Breast epithelium (tissue), 4 donors: Measurements from ENCODE around the gene EPHA1. TPM values are rescaled to one million over a fixed set of nuclear protein-coding genes. Genes with fewer than 3 reads are reported as not detected.
"Not testable (repeated sequence)": the region's sequence is repeated elsewhere in the genome, so short reads cannot be mapped to it uniquely, and the experiment has no call there.

Source experiments
- DNase-seq, 2 donors: peaks; one replicate each; pipeline ENCODE4 v3.0.0-alpha.2; 2019; ENCODE audit warnings: low spot score in 2 of 2
- H3K27ac ChIP-seq, 2 donors: fragments of 200-600 bp; sonication (generic) in 1 of 2; one replicate each; pipeline ENCODE4 v1.5.1; 2016 to 2019; ENCODE audit warnings: mild to moderate bottlenecking in 1 of 2
- H3K27me3 ChIP-seq, 2 donors: fragments of 200-600 bp; sonication (generic) in 1 of 2; one replicate each; pipeline versions ENCODE4 v1.5.1 to v1.6.0; 2017 to 2019; ENCODE audit warnings: control low read depth in 1 of 2, mild to moderate bottlenecking in 1 of 2
- H3K36me3 ChIP-seq: fragments of 200-600 bp; one replicate; pipeline ENCODE4 v1.5.1; 2019
- H3K4me1 ChIP-seq, 2 donors: fragments of 200-600 bp; sonication (generic); one replicate each; pipeline ENCODE4 v1.5.1; 2016 to 2019; ENCODE audit warnings: control low read depth in 1 of 2
- H3K4me3 ChIP-seq, 3 donors: fragments of 200-600 bp; sonication (generic); 1 replicate in 2 of 3; 2 replicates in 1 of 3; pipeline ENCODE4 v1.5.1; 2016 to 2019; ENCODE audit warnings: mild to moderate bottlenecking in 3 of 3, moderate library complexity in 2 of 3
- H3K9me3 ChIP-seq, 2 donors: fragments of 200-600 bp; sonication (generic) in 1 of 2; one replicate each; pipeline ENCODE4 v1.5.1; 2016 to 2019; ENCODE audit warnings: control low read depth in 1 of 2
- POLR2A ChIP-seq: fragments of 450-650 bp; IDR thresholded peaks from one replicate; pipeline ENCODE4 v1.6.1; 2016; ENCODE audit warnings: antibody characterized with exemption, mild to moderate bottlenecking, moderate library complexity
- POLR2AphosphoS5 ChIP-seq, 3 donors: sonication (generic); formaldehyde crosslinking; IDR thresholded peaks; one replicate each; pipeline ENCODE4 v1.6.1; 2017; ENCODE audit warnings: antibody characterized with exemption in 3 of 3
- intact Hi-C: fragments of 100-400 bp; cut with DNase I; formaldehyde crosslinking; loops from one replicate; pipeline ENCODE4 v1.15.1; 2023; ENCODE audit warnings: low total_unique reads
- total RNA-seq, 3 donors: library from RNA; depleted of rRNA; stranded (reverse); fragments of >200 nt; gene quantifications; one replicate each; pipeline ENCODE4 v1.1.0, GENCODE V29; 2016
- TF ChIP-seq, protein P1 (sequence below), 3 donors: fragments of 450-650 bp; IDR thresholded peaks; one replicate each; pipeline ENCODE4 v1.5.1; 2016 to 2017; ENCODE audit warnings: antibody characterized with exemption in 3 of 3, mild to moderate bottlenecking in 3 of 3, moderate library complexity in 3 of 3

The EPHA1 gene
- total RNA-seq, 3 donors from 2014 or later, result 11.8 to 15.4 TPM; not detected in 1

DNA sequence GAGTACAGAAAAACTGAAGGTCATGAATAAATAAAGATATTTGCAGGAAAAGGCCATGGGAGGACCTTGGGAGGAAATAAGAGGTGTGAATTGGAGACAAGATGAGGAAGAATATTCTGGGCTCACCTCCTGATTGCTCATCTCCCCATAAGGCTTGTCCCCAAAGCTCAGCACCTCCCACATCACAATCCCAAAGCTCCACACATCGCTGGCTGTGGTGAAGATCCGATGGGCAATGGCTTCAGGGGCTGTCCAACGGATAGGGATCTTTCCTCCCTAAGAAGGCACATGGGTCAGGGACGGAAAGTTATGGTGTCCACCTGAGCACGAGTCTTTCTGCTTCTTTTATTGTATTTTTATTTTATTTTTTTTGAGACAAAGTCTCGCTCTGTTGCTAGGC, 14.6 kb downstream of the EPHA1 start:
- intact Hi-C loops, result no loop called here
- no peak for DNase-seq
- no peaks in the 10 kb centered on the region for H3K27me3 ChIP-seq
- peaks cover 17 to 19% of the 10 kb centered on the region in 2 donors for H3K4me1 ChIP-seq
- TF ChIP-seq POLR2A (no peak), POLR2AphosphoS5 (IDR thresholded peaks at IDR 0.05) (no peak)
- TF ChIP-seq, protein P1, sequence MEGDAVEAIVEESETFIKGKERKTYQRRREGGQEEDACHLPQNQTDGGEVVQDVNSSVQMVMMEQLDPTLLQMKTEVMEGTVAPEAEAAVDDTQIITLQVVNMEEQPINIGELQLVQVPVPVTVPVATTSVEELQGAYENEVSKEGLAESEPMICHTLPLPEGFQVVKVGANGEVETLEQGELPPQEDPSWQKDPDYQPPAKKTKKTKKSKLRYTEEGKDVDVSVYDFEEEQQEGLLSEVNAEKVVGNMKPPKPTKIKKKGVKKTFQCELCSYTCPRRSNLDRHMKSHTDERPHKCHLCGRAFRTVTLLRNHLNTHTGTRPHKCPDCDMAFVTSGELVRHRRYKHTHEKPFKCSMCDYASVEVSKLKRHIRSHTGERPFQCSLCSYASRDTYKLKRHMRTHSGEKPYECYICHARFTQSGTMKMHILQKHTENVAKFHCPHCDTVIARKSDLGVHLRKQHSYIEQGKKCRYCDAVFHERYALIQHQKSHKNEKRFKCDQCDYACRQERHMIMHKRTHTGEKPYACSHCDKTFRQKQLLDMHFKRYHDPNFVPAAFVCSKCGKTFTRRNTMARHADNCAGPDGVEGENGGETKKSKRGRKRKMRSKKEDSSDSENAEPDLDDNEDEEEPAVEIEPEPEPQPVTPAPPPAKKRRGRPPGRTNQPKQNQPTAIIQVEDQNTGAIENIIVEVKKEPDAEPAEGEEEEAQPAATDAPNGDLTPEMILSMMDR (IDR thresholded peaks at IDR 0.05), result no peak
- no peaks in the 10 kb centered on the region for H3K9me3 ChIP-seq
- H3K27ac ChIP-seq, result no peak overlapping the region
- no peak overlapping the region for H3K4me3 ChIP-seq
- H3K36me3 ChIP-seq, result no peaks in the 10 kb centered on the region

DNA sequence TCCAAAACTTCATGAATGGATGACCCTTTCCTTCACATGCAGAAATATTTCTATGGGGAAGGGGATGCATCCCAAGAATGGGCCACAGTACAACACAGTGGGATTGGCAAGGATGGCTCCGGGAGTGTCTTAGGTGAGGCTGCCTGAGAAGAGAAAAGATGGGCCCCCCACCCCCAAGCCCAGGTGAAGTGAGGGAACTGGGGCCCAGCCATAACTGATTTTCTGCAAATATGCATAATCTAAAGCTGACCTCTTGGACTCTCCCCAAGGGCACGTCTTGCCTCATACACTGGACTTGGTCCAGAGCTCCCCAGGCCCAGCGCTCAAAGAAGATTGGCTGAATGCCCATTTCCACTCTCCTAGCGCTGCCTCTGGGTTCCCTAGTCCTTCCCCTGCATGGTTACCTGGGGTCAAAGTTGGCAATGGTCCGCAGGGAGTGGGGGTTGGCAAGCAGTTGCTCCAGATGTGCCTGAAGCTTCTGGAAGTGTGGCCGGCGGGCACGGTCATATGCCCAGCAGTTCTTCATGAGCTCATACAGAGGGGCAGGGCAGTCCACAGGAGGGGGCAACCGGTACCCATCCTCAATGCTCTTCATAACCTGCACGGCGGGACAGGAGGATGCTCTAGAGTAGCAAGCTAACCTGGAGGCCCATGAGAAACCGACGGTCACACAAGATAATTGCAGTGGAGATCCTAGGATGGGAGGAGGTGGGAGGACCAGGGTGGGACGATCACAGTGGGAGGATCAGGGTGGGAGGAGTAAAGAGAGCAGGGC, 15.2 kb downstream of the EPHA1 start:
- Histone ChIP-seq H3K4me1 (peaks cover 17 to 19% of the 10 kb centered on the region in 2 donors), H3K27ac (peak overlapping the region in 1 of 2 donors; percentile 100), H3K4me3 (no peak overlapping the region), H3K27me3 (no peaks in the 10 kb centered on the region), H3K9me3 (no peaks in the 10 kb centered on the region), H3K36me3 (no peaks in the 10 kb centered on the region)
- no peak for DNase-seq
- TF ChIP-seq POLR2A (no peak), POLR2AphosphoS5 (IDR thresholded peaks at IDR 0.05) (peak in 1 of 3 donors; percentile 22)
- TF ChIP-seq, protein P1 (IDR thresholded peaks at IDR 0.05), result no peak
- intact Hi-C loops, result no loop called here

DNA sequence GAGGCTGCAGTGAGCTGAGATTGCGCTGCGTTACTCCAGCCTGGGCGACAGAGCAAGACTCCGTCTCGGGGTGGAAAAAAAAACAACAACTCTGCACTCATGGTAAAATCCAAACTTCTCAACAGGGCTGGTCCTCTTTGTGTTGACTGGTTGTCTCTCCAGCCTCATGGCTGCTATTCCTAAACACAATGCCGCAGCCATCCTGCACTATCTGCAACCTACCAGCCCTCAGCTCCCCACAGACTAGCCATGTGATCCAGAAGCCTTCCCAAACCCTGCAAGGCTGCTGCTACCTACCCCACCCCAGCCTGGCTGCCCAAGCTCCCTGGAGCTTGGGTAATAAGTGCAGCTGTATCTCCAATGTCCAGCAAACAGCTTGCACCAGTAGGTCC, 15.8 kb downstream of the EPHA1 start:
- H3K36me3 ChIP-seq, result no peaks in the 10 kb centered on the region
- peaks cover 17 to 19% of the 10 kb centered on the region in 2 donors for H3K4me1 ChIP-seq

DNA sequence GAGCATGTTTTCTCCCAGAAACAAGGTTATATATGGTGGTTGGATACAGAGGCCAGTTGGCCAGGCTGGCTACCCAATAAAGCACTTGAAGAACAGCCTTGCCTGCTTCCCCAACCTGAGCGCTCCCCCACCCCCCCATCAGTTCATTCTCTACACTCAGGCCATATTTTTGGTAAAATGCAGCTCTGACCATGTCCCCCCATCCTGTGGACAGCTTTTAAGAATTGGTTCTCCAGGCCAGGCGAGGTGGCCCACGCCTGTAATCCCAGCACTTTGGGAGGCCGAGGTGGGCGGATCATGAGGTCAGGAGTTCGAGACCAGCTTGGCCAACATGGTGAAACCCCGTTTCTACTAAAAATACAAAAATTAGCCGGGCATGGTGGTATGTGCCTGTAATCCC, 16.2 kb downstream of the EPHA1 start:
- intact Hi-C loops, H3K27me3 ChIP-seq, H3K9me3 ChIP-seq, DNase-seq, H3K36me3 ChIP-seq: not testable (repeated sequence)
- H3K4me3 ChIP-seq, result peak overlapping the region in 1 of 3 donors; percentile 50
- H3K27ac ChIP-seq, result peak overlapping the region; percentile 76 to 100
- H3K4me1 ChIP-seq, result peaks cover 17 to 19% of the 10 kb centered on the region in 2 donors

More for the DNA sequence above, 15.8 kb downstream of the EPHA1 start:
- H3K27ac ChIP-seq, result peak overlapping the region; percentile 76 to 100
- DNase-seq, result no peak
- intact Hi-C loops, result no loop called here
- no peaks in the 10 kb centered on the region for H3K9me3 ChIP-seq
- no peak for TF ChIP-seq POLR2A
- TF ChIP-seq, protein P1 (IDR thresholded peaks at IDR 0.05), result no peak
- no peak for TF ChIP-seq POLR2AphosphoS5 (IDR thresholded peaks at IDR 0.05)
- H3K27me3 ChIP-seq, result no peaks in the 10 kb centered on the region
- no peak overlapping the region for H3K4me3 ChIP-seq

DNA sequence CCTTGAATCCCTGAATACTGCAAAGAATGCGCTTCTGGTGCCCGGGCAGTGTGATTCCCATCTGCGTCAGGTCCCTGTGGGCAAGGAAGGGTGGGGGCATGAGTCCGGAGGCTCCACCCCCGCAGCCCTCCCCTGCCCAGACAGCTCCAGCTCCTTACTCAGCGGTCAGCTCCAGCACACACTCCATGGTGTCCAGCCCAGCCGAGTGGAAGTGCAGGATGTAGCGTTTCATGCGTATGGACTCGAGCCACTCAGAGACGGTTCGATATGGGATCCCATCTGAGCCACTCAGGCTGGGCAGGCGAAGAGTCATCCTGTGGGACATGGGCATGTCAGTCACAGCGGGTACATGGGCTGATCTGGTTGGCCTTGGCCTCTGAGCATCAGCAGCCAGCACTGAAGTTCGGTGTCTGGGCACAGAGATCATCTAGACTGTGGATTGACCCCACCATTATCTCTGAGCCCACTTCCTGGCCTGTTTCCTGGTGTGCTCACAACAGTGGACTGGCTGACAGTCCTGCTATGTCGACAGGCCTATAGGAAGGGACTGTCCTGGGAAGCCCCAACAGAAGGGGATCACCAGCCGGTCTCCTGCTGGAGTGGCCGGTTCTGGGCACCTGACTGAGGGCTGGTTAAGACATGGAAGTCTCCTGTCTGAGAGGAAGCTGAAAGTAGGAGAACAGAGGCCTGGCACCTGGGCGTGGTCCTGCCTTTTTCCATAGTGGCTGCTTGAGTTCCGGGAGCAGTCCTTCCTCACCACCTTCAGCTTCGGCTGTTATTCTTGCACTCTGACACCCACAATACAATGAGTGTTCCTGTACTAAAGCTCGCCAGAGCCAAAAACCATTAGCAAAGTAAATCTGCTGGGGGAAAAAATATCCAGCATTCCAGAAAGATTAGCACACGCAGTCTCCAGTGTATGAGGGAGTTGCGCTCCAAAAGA, 16.9 kb downstream of the EPHA1 start:
- intact Hi-C loops, result no loop called here
- H3K36me3 ChIP-seq, result no peaks in the 10 kb centered on the region

More for the DNA sequence above, 16.9 kb downstream of the EPHA1 start:
- Histone ChIP-seq H3K9me3 (no peaks in the 10 kb centered on the region), H3K27ac (peak overlapping the region; percentile 76 to 100), H3K27me3 (no peaks in the 10 kb centered on the region), H3K4me3 (peak overlapping the region in 1 of 3 donors; percentile 50), H3K4me1 (peaks cover 17 to 19% of the 10 kb centered on the region in 2 donors)
- no peak for DNase-seq
- TF ChIP-seq, protein P1 (IDR thresholded peaks at IDR 0.05), result no peak
- TF ChIP-seq POLR2AphosphoS5 (IDR thresholded peaks at IDR 0.05) (peak in 2 of 3 donors; percentile 30 to 46), POLR2A (no peak)
